Hepatic stellate cell (primary cell): ENCODE results near the gene POU5F1.
A peak's percentile ranks its signal among the peaks of the same experiment; 100 is the strongest.
"Not testable (repeated sequence)": the region's sequence is repeated elsewhere in the genome, so short reads cannot be mapped to it uniquely, and the experiment has no call there.

ENCODE experiments used
- DNase-seq: peaks from one replicate; pipeline ENCODE4 v3.0.0; 2011; ENCODE audit warnings: low spot score

Gene POU5F1

GRCh38 chr6:31170600-31170881 lies at the start of gene POU5F1:
Gene POU5F1 (minus strand): TSS chr6:31170682. CDS start chr6:31170620, 62 bp downstream.
- no peak for DNase-seq

DNA sequence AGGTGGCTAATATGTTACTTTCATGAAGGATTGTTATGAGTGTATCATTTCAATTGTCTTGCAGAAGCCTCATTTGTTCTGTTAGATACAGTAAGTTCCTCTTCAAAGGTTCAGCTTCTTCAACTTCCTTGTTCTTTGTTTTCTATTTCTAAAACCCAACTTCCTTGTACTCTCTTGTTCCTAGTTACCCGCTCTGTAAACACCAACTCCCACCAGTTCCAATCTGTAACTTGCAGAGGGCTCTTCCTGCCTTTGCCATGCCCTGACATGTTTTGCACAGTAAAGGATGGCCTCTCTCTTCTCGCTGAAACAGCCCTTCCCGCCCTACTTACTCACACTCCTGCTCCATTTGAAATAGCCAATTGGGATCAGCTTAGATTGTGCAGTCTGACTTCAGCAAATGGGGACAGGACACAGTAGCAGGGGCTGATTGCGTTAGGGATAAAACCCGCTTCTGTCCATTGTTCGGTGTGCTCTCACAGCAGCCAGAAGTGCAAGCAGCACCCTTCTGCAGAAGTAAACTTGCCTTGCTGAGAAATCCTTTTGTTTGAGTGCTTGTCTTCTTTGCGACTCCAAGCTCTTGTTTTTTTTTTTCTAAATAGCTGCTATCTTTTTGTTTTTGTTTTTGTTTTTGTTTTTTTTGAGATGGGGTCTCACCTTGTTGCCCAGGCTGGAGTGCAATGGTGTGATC lies 45.9 kb upstream of the POU5F1 start:
- no peak for DNase-seq

GRCh38 chr6:31215216-31215615 lies 44.7 kb upstream of the POU5F1 start:
- DNase-seq, result not testable (repeated sequence)

DNA sequence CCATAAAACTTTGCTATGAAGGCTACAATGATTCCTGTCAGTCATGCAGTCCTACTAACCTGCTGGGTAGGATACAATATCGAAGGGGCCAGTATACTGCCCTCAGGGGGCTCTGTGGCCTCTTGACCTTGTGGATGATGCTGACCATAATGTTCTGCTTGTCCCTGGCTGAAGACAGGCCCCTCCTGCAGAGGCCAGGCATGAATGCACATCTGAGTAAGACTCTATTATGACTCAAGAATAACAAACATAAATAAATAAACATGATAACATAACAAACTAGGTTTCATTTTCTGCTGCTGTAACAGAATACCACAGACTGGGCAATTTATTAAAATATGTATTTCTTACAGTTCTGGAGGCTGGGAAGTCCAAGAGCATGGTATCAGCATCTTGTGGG lies 44.0 kb upstream of the POU5F1 start:
- DNase-seq, result no peak

- no peak for DNase-seq
Measured at GRCh38 chr6:31210741-31211532, 40.5 kb upstream of the POU5F1 start.

- no peak for DNase-seq
Measured at GRCh38 chr6:31210123-31210522, 39.6 kb upstream of the POU5F1 start.

GRCh38 chr6:31209137-31209536 lies 38.7 kb upstream of the POU5F1 start:
- no peak for DNase-seq

DNA sequence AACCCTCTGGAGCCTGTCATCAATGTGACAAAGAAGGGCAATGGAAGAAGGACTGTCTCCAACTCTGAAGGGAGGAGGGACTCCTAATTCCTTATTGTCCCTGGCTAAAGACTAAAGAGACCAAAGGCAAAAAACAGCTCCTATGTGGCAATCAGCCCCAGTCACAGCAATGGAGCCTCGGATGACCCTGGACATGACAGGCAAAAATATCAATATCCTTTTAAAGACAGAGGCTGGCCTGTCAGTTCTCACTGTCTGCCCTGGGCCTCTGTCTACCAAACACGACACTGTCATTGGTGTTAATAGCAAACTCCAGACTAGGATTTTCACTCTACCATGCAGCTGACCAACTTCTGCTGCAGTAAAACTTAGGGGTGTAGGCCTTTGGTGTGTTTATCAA lies 38.0 kb upstream of the POU5F1 start:
- no peak for DNase-seq

- no peak for DNase-seq
Measured at GRCh38 chr6:31205638-31206037, 35.2 kb upstream of the POU5F1 start.

DNA sequence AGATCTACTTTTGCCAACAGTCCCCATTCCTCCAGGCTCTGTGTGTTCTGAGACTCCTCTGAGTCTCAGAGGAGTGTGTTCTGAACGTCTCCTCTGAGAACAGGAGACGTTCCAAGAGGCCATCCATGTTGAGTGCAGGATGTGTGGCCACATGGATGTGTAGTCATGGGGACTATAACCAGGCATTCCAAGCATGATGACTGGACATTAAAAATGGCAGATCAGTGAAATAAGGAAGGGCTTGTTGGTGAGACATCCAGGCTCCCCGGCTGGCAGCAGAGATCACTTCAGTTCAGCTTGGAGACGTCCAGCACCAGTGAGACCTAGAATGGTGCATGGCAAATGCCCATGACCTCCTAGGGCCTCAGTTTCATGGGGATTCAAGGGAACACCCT lies 34.3 kb upstream of the POU5F1 start:
- peak; percentile 22 for DNase-seq

GRCh38 chr6:31203345-31203979 lies 33.0 kb upstream of the POU5F1 start:
- DNase-seq, result no peak

GRCh38 chr6:31202259-31203166 lies 32.0 kb upstream of the POU5F1 start:
- no peak for DNase-seq

DNA sequence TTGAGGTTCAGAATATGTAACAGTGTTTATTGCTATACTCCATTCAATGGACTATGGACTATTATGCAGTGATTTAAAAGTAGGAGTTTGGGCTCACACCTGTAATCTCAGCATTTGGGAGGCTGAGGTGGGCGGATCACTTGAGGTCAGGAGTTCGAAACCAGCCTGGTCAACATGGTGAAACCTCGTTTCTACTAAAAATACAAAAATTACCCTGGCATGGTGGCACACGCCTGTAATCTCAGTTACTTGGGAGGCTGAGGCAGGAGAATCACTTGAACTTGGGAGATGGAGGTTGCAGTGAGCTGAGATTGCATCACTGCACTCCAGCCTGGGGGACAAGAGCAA lies 28.6 kb upstream of the POU5F1 start:
- DNase-seq, result not testable (repeated sequence)

DNA sequence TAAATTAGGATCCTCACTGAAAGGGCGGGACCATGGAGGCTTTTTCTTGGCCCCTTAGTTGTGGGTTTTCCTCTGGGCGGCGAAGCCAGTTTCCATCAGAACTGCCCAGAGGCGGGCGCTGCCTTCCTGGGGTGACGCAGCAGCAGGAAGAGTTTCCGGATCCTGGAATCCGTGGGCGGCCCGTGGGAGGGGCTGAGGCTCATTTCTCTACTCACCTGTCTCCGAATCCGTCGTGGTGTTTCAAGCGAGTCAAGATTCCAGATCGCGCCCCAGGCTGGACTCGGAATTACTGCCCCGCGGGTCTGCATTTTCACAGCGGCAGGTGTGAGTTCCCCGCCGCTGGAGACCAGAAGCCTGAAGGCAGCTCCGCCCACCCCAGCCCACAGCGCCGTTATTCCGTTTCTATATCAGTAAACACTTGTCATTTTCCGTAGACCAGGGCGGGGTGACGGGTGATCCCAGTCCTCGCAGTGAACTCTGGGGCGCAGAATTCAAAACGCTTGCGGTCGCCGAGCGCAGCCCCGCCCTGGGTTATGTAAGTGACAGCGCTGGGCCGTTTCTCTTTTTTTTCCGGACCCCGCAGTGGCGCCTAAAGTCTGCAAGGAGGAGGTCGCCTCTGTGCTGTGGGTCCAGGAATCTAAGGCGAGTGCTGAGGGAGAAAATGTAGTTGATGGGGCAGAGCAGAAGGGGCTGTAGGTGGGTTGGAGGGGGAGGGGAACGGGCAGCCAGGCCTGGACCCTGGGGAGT lies 27.2 kb upstream of the POU5F1 start:
- DNase-seq, result peak; percentile 76

GRCh38 chr6:31196251-31197022 lies 26.0 kb upstream of the POU5F1 start:
- DNase-seq, result not testable (repeated sequence)

- not testable (repeated sequence) for DNase-seq
Measured at GRCh38 chr6:31195308-31195979, 25.0 kb upstream of the POU5F1 start.

DNA sequence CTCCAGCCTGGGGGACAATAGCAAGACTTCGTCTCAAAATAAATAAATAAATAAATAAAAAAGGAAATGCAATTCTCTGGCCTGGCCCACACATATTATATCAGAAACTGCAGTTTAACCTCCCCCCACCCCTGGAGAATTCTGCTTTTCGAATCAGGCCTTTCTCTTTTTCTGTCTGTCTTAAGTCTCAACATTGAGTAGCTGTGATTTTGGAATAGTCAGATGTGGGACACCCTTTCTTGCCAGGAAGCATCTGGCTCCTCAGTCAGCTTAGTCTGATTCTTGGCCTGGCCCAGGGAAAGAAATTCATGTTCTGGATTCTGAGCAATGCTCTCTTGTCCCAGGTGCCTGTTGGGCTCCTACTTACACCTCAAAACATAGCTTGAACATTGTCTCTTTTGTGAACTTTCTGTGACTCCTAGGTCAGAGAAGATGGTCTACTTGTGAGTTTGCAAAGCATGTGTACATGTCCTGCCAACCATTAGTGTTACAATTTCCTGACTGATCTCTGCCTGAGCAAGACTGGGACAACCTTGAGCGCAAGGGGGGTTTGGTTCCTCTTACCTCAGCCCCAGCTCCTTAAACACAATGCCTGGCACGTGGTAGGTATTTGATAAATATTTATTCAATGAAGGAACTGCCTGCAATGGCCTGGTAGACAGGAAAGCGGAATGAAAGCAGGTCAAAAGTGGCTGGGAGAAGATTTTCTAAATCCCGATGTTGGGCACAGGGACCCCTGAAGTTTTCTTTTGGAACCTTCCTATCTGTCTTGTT lies 23.8 kb upstream of the POU5F1 start:
- DNase-seq, result no peak

GRCh38 chr6:31193206-31193605 lies 22.7 kb upstream of the POU5F1 start:
- no peak for DNase-seq

GRCh38 chr6:31192431-31193105 lies 22.1 kb upstream of the POU5F1 start:
- peak; percentile 60 for DNase-seq
